ENCODE data around the gene KRTAP2-2.

KRTAP2-2 gene

GRCh38 chr17:41020336-41020735, 34.7 kb downstream of the KRTAP2-2 start:
- DNase-seq = no peak

GRCh38 chr17:41019415-41019814, 35.6 kb downstream of the KRTAP2-2 start:
- DNase-seq = no peak

- DNase-seq = no peak
Measured at GRCh38 chr17:41018541-41018940, 36.5 kb downstream of the KRTAP2-2 start.

- DNase-seq = no peak
Measured at GRCh38 chr17:41016578-41017215, 38.3 kb downstream of the KRTAP2-2 start.

- DNase-seq = no peak
Measured at GRCh38 chr17:41015454-41015853, 39.6 kb downstream of the KRTAP2-2 start.

GRCh38 chr17:41013606-41014005, 41.4 kb downstream of the KRTAP2-2 start:
- no peak for DNase-seq

GRCh38 chr17:41013181-41013580, 41.8 kb downstream of the KRTAP2-2 start:
- no peak for DNase-seq

GRCh38 chr17:41012326-41013120, 42.5 kb downstream of the KRTAP2-2 start:
- no peak for DNase-seq

GRCh38 chr17:41010441-41010840, 44.6 kb downstream of the KRTAP2-2 start:
- DNase-seq = no peak

GRCh38 chr17:41009936-41010335, 45.1 kb downstream of the KRTAP2-2 start:
- no peak for DNase-seq

GRCh38 chr17:41009301-41009760, 45.7 kb downstream of the KRTAP2-2 start:
- DNase-seq = no peak

- no peak for DNase-seq
Measured at GRCh38 chr17:41008811-41009210, 46.2 kb downstream of the KRTAP2-2 start, which contains the start of gene KRTAP3-1. Gene KRTAP3-1 (minus strand): TSS chr17:41009128. CDS start chr17:41009074, 54 bp downstream.
